SU-DHL-6 (cell line): Measurements from ENCODE around the gene ZNHIT1.

Experiments used
- EZH2phosphoT487 ChIP-seq: fragments of 200-600 bp; sonication (generic), shearing (Covaris generic); conservative IDR thresholded peaks from 2 replicates; pipeline ENCODE4 v1.6.1; 2018; ENCODE audit warnings: mild to moderate bottlenecking, antibody characterized with exemption, low read length, moderate library complexity, mixed read lengths
- TF ChIP-seq, protein P1 (sequence below): fragments of 200-600 bp; sonication (generic); IDR thresholded peaks from one replicate; pipeline ENCODE4 v1.5.1; 2017; ENCODE audit warnings: antibody characterized with exemption, mild to moderate bottlenecking, low read length, moderate library complexity; ENCODE audit not compliant: insufficient read depth, poor library complexity, severe bottlenecking

DNA sequence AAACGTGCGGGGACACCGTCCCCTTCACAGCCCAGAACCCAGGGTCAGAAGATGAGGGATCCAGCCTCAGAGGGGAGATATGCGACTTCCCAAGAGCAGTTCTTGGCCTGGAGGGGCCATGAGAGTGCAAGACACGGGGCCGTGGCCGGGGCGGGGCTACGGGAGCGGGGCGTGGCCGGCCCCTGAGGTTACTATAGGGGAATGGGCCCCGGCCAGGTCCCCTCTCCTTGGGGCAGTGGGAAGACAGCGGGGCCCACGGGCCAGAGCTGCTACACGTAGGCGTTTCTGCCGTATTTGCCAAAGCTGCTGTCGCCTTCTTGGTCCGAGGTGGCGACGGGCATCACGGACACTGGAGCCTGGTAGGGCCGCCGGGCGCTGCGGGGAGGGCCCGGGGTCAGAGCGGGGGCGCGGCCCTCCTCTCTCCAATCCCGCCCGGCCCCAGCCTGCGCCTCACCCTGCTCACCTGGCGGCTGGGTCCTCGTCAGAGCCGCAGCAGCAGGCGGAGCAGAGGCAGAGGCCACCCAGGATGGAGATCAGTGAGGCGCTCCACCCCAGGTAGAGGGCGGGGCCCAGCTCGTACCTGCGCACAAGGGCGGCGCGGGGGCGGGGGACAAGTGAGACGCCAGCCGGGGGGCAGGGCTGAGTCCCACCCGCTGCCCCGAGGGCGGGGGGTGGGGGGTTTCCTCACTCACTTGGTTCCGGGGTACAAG is 14.3 kb downstream of the ZNHIT1 start:
- TF ChIP-seq, protein P1, sequence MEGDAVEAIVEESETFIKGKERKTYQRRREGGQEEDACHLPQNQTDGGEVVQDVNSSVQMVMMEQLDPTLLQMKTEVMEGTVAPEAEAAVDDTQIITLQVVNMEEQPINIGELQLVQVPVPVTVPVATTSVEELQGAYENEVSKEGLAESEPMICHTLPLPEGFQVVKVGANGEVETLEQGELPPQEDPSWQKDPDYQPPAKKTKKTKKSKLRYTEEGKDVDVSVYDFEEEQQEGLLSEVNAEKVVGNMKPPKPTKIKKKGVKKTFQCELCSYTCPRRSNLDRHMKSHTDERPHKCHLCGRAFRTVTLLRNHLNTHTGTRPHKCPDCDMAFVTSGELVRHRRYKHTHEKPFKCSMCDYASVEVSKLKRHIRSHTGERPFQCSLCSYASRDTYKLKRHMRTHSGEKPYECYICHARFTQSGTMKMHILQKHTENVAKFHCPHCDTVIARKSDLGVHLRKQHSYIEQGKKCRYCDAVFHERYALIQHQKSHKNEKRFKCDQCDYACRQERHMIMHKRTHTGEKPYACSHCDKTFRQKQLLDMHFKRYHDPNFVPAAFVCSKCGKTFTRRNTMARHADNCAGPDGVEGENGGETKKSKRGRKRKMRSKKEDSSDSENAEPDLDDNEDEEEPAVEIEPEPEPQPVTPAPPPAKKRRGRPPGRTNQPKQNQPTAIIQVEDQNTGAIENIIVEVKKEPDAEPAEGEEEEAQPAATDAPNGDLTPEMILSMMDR, result no peak
- TF ChIP-seq EZH2phosphoT487, result no peak
